Stimulated activated CD4-positive, alpha-beta T cell treated with anti-CD3 and anti-CD28 coated beads, Interleukin-2, amount 100 ng/mL, for 48 hours (primary cell): ENCODE measurements around the gene STX8.
A peak's percentile ranks its signal among the peaks of the same experiment; 100 is the strongest.

Source experiments
- DNase-seq, 2 donors: peaks; one replicate each; pipeline ENCODE4 v3.0.0-alpha.2; 2020

The STX8 gene

GRCh38 chr17:9434642-9435057 is 141.0 kb downstream of the STX8 start:
- no peak for DNase-seq

GRCh38 chr17:9432934-9433421 is 142.6 kb downstream of the STX8 start:
- DNase-seq = no peak

DNA sequence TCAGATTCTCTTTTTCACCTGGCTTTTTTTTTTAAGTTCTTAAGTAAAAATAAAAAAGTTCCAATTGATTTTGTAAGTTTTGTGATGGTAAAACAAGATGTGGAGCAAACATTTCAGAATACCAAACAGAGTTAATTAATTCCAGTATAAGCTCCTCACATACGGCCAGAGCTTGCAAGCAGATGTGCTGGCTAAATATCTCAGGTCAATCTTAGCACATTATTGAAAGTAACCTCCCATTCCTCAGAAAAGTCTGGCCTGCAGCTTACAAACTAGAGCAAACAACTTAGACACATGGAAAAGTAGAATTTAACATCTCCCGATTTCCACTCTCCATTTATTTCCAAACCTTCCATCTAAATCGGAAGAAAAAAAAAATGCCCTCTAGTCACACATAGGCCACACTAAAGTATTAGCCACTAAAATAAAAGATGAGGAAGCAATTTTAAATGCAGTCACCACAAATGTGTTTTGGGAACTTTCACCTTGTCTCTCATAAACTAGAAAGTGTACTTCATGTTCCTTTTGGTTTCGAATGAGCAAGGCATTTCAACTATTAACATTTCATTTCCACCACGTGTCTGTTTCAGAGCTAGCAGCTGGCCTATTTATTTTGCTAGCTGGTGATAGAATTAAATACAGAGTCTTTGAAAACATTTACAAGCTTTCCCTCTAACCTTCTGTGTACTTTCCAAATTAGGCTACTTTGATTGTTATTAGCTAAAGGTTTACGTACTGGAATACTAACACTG is 143.3 kb downstream of the STX8 start:
- DNase-seq = no peak

DNA sequence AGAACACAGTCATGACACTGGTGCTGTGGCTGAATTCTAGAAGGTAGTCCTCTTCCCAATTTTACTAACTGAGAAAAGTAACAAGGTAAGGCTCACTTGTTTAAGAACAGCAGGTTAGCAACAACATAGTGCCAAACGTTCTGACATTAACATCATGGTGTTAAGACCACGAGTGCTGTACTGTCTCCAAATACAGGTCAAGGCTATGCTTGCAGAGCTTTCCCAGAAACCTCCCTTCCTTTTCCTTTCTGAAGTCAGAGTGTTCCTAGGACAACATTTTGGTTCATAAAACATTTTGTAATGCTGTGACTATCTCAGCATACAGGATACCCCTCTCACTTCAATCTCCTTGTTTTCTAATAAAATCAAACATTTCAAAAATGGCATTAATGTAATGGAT is 144.0 kb downstream of the STX8 start:
- DNase-seq = no peak

GRCh38 chr17:9427465-9428315 is 147.9 kb downstream of the STX8 start:
- no peak for DNase-seq

DNA sequence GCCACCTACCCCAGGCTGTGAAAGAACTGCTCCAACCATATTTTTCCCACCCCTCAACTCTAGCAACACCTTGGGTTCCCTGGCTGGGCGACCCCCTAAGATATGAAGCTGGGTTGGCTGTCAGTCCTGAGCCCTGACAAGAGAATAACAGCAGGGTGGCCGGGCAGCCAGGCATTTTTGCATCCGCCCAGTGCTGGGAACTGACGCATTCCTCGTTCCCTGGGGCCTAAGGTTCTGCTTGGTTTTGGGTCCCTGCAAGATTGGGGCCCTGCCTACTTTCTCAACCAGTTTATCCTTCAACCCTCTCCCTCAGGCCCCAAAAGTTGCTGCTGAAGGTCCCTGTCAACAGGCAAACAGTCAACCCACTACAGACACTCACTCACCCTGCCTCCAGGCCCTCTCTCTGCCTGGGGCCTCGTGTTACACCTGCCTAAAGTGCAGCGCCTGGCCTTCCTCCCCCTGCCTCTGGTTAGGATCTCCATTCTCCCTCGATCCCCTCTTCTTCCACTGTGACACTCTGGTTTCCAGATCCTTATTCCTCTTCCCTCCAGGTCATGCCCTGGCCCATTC is 151.5 kb downstream of the STX8 start:
- DNase-seq = no peak

- DNase-seq = no peak
Measured at GRCh38 chr17:9421525-9421924, 154.1 kb downstream of the STX8 start.

DNA sequence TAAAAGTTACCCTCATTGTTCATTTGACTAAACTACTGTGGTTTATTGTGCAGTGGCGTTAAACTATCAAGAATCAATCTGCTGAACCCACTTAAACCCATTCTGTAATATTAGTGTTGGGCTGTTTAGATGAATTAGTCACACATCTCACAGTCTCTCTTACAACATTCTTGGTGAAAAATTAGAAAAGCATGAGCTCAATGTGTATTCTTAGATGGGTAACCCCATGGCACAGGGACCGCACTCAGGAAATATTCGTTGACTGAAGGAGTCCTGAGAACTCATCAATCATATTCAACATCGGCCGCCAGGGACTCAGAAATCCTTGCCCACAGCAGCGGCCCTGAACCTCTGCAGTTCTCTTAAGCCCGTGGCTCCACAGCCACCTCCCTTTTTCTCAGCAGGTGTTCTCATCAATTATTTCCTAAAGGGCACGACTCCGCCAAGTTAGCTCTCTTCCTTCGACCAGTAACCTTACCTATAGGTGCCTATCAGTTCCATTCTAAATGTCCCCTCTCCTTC is 155.6 kb downstream of the STX8 start:
- no peak for DNase-seq

DNA sequence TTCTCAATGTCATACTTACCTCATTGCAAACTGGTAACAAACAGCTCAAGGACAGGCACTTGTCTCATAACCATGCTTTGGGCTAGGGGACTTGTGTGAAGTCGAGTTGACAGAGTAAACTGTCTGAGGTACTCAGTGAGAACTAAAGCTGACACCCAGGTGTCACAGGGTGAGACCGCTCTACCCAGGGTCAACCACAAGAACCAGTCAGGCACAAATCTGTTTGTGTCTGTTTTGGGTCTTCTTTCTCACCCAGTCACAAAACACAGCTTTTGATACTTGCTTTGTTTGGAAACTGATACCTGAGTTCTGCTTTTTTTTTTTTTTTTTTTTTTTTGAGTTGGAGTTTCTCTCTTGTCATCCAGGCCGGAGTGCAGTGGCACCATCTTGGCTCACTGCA is 161.1 kb downstream of the STX8 start:
- no peak for DNase-seq

- no peak for DNase-seq
Measured at GRCh38 chr17:9410737-9411136, 164.9 kb downstream of the STX8 start.

- no peak for DNase-seq
Measured at GRCh38 chr17:9410301-9410700, 165.3 kb downstream of the STX8 start.

- DNase-seq = no peak
Measured at GRCh38 chr17:9409878-9410277, 165.7 kb downstream of the STX8 start.

GRCh38 chr17:9408868-9409829 is 166.5 kb downstream of the STX8 start:
- DNase-seq = no peak

DNA sequence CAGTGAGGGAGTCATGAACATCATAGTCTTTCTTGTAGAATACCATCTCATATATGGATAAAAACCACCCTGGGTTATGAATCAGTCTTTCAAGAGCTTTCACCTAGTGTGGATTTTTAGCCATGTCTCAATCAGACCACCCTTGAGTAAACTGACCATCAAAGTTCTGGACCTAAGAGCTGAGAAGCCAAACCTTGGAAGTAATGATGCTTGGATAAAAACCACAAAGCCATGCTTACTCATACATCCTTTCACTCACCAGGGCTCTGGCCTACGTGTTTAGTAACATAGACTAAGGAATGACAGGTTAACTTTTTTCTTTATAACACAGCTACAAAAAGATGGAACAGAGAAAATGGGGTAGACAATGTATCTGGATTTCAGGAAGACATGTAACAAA is 167.2 kb downstream of the STX8 start:
- DNase-seq = no peak

DNA sequence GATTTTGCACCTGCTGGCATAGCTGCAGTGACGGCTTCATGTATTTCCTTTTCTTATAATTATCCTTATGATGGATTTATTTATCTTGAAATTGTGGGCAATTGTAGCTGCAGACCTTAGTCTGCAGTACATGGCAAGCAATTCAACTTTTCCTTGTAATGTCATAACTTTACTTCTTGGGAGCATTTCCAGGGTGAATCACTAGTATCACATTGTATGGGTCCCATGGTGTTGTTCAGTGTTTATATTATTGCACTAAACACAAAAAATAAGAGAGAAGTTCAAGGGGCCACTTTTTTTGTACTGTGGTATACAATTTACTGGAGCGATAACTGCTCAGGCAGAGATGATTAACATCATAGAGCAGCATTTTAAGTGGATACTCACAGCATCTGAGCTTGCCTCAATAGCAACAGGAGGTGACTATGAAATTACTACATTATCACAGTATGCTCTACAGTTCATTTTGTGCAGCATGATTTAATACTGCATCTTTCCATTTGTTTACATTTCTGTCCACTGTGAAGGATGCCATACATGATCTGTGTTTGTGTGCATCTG is 169.5 kb downstream of the STX8 start:
- DNase-seq = no peak

GRCh38 chr17:9403257-9403656 is 172.4 kb downstream of the STX8 start:
- DNase-seq = no peak

DNA sequence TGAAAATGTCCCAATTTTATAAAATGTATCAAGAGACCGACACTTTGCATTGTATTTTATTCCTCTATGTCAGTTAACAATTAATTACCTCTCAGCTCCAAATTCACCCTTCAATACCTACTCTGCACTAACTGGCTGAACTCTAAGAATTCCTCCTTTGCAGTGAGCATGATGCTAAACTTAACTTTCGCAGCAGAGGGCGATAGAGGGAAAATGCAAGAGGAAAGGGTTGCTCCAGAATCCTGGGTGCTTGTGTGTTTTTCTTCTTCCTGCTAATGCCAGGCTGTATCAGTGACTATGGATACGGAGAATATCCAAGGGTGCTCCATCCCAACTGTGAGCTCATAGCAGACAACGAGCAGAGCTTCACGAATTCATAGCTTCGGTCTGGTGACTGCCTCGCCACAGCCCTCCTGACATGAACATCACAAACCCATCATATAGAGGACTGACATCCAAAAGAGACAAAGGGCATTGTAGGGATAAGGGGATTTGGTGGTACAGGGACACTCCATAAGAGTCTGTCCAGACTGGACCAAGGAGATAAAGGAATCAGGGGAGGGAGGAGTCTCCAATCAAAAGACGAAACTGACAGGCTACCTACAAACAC is 172.9 kb downstream of the STX8 start:
- peak; percentile 37 to 47 for DNase-seq

DNA sequence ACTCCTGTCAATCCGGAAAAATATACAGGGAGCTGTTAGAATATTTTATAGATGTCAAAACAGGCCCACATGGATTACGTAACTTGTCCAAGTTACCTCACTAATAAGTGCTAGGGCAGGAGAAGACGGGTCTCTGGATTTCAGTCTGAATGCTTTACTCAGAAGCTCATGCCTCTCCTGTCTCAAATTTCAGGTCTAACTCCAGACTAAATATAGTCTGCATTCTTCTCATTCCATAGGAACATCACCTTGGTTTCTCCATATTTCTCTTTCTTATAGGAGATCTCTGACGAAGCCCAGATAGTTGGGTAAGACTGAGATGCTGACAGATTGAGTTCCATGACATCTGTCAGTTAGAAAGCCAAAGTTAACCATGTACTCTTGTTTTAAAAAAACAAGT is 174.2 kb downstream of the STX8 start:
- no peak for DNase-seq

- no peak for DNase-seq
Measured at GRCh38 chr17:9389111-9389527, 186.5 kb downstream of the STX8 start.

- DNase-seq = no peak
Measured at GRCh38 chr17:9386401-9386800, 189.2 kb downstream of the STX8 start.

DNA sequence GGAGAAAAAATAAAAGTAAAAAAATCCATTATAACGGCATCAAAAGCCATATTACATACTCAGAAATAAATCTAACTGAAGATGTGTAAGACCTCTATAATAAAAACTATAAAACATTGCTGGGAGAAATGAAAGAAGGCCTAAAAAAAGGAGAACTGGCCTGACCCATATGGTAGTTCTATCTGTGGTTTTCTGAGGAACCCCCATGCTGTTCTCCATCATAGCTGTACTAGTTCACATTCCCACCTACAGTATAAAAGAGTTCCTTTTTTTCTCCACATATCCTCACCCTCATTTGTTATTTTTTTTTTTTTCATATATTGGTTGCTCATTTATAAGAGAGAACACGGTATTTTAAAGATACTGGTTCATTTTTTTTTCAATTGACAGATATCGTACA is 191.8 kb downstream of the STX8 start:
- no peak for DNase-seq

DNA sequence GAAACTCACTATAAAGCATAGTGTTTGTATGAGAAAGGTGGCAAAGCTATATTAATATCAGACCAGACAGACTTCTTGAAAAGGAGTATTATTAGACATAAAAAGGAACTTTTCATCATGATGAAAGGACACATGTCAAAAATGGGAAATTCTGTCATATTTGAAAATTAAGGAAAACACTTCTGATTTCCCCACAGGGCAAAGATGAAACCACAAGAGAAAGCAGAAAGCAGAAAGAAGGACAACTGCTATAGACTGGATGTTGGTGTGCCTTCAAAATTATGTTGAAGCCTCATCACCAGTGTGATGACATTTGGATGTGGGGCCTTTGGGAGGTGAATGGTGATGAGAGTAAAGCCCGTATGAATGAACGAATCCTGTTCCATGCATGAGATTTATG is 193.0 kb downstream of the STX8 start:
- DNase-seq = no peak
